Vein endothelial cell (primary cell): ENCODE data around the gene PBRM1. TPM values are rescaled to one million over a fixed set of nuclear protein-coding genes. Genes with fewer than 3 reads are reported as not detected.

Source experiments
- small RNA-seq: library from RNA; depleted of rRNA; stranded (forward); fragments of <200 nt; gene quantifications from one replicate; pipeline ENCODE3, GENCODE V24; 2012
- total RNA-seq: library from RNA; depleted of rRNA; stranded (reverse); fragments of >200 nt; gene quantifications from 2 replicates; pipeline ENCODE4 v1.2.3, GENCODE V29; 2012

Gene PBRM1
- 83.0 and 94.1 TPM in 2 replicates for total RNA-seq

GRCh38 chr3:52685709-52686691 is at the start of gene PBRM1, which contains the start of gene GNL3:
PBRM1 (minus strand) TSS chr3:52685913.
GNL3 (plus strand) TSS chr3:52686032; CDS start chr3:52686093, 61 bp downstream.

GRCh38 chr3:52705688-52706686 is 20.3 kb upstream of the PBRM1 start, which contains the start of the genes GLT8D1 and SPCS1:
GLT8D1 (minus strand) TSS chr3:52705791; CDS start chr3:52700460, 5,331 bp downstream.
SPCS1 (plus strand) TSS chr3:52706106; CDS start chr3:52706247, 141 bp downstream.

GRCh38 chr3:52536369-52537164 is 149.1 kb downstream of the PBRM1 start, which contains the start of gene UQCC5:
UQCC5 (plus strand) TSS chr3:52536605; CDS start chr3:52536756, 151 bp downstream.

GRCh38 chr3:52533623-52534280 is 152.0 kb downstream of the PBRM1 start, which contains the start of gene NT5DC2:
NT5DC2 (minus strand) TSS chr3:52533857; CDS start chr3:52533737, 120 bp downstream.

Small RNA genes lying within 50 kb of the gene (small RNA-seq; reads per million reads assigned to genes)
- gene AC006254.2 (not detected), gene RF00569 (12,740 reads per million, percentile 100 among the genes with 10 or more reads in this experiment), gene RF01183 (not detected), gene RNU6-856P (not detected), gene RNU6ATAC16P (not detected), gene SNORD19 (0.08 reads per million), gene SNORD19B (not detected), gene SNORD69 (638 reads per million, percentile 99 among the genes with 10 or more reads in this experiment)

Other genes starting within 250 kb of the PBRM1 start
- 18.2 and 65.0 TPM in 2 replicates for gene SEMA3G, start 240.8 kb downstream of the PBRM1 start, total RNA-seq
- gene TNNC1, start 231.9 kb downstream of the PBRM1 start, total RNA-seq = not detected in 2 replicates
- gene NISCH, start 230.3 kb downstream of the PBRM1 start, total RNA-seq = 98.8 and 111 TPM in 2 replicates
- 267 and 435 TPM in 2 replicates for gene STAB1, start 190.6 kb downstream of the PBRM1 start, total RNA-seq
- 67.3 and 112 TPM in 2 replicates for gene NT5DC2, start 152.1 kb downstream of the PBRM1 start, total RNA-seq
- gene UQCC5, start 149.3 kb downstream of the PBRM1 start, total RNA-seq = 3.7 and 4.6 TPM in 2 replicates
- gene GNL3, start 119 bp upstream of the PBRM1 start, total RNA-seq = 165 and 174 TPM in 2 replicates
- gene GLT8D1, start 19.9 kb upstream of the PBRM1 start, total RNA-seq = 51.3 and 76.1 TPM in 2 replicates
- gene SPCS1, start 20.2 kb upstream of the PBRM1 start, total RNA-seq = 51.9 and 57.1 TPM in 2 replicates
- gene NEK4, start 85.0 kb upstream of the PBRM1 start, total RNA-seq = 16.0 and 20.4 TPM in 2 replicates
- gene ITIH1, start 91.7 kb upstream of the PBRM1 start, total RNA-seq = not detected in 2 replicates
- gene ITIH3, start 108.9 kb upstream of the PBRM1 start, total RNA-seq = not detected in 2 replicates
- gene ITIH4, start 144.8 kb upstream of the PBRM1 start, total RNA-seq = 0.65 and 0.96 TPM in 2 replicates
- gene MUSTN1, start 149.1 kb upstream of the PBRM1 start, total RNA-seq = 0.29 TPM in 1 of 2 replicates, not detected in the other
- gene STIMATE, start 211.6 kb upstream of the PBRM1 start, total RNA-seq = 15.6 and 22.2 TPM in 2 replicates